Measurements from ENCODE around the gene LITAFD.

- no peak for TF ChIP-seq POLR2A (IDR thresholded peaks at IDR 0.05; ENCODE audit: low read depth, low read length)
- TF ChIP-seq CTCF (conservative IDR thresholded peaks at IDR 0.05; ENCODE audit: low read depth, low read length): no peak
- TF ChIP-seq USF2 (IDR thresholded peaks at IDR 0.05; ENCODE audit: low read depth, low read length): no peak
- no peak for TF ChIP-seq MXI1 (IDR thresholded peaks at IDR 0.05; ENCODE audit: borderline replicate concordance, low read depth, low read length)
- no peak for TF ChIP-seq RAD21 (IDR thresholded peaks at IDR 0.05; ENCODE audit: low read length)
- no peak for TF ChIP-seq RFX5 (IDR thresholded peaks at IDR 0.05; ENCODE audit: low read depth, low read length)
- TF ChIP-seq RCOR1 (IDR thresholded peaks at IDR 0.05; ENCODE audit: insufficient replicate concordance, low read length): no peak
- TF ChIP-seq CEBPB (IDR thresholded peaks at IDR 0.05; ENCODE audit: low read depth, low read length): no peak
- TF ChIP-seq ELK1 (IDR thresholded peaks at IDR 0.05; ENCODE audit: borderline replicate concordance, low read depth, low read length): no peak
- TF ChIP-seq SMC3 (IDR thresholded peaks at IDR 0.05; ENCODE audit: low read depth, low read length): no peak
- no peak for TF ChIP-seq BHLHE40 (IDR thresholded peaks at IDR 0.05; ENCODE audit: low read depth, low read length)
- no peak for TF ChIP-seq FOS (IDR thresholded peaks at IDR 0.05; ENCODE audit: low read depth, low read length)
- no peak for TF ChIP-seq MAFK (IDR thresholded peaks at IDR 0.05; ENCODE audit: low read depth, low read length)
- no peak for TF ChIP-seq CHD1 (IDR thresholded peaks at IDR 0.05; ENCODE audit: low read depth, low read length)
These were observed 34.5 kb upstream of the LITAFD start for GRCh38 chr16:8847623-8848022.
